ACHN (cell line): ENCODE results near the gene HIP1.
"Not testable (repeated sequence)": the region's sequence is repeated elsewhere in the genome, so short reads cannot be mapped to it uniquely, and the experiment has no call there.

Source experiments
- DNase-seq: peaks from one replicate; pipeline ENCODE4 v3.0.0-alpha.2; 2015
- in situ Hi-C: cut with HindIII; loops from 2 replicates; pipeline ENCODE4 v1.10.0; 2017; ENCODE audit warnings: low sequenced_read_pairs, low pct_ligation_motif_present, low pct_unique_long_range_greater_than_20kb

HIP1 gene

DNA sequence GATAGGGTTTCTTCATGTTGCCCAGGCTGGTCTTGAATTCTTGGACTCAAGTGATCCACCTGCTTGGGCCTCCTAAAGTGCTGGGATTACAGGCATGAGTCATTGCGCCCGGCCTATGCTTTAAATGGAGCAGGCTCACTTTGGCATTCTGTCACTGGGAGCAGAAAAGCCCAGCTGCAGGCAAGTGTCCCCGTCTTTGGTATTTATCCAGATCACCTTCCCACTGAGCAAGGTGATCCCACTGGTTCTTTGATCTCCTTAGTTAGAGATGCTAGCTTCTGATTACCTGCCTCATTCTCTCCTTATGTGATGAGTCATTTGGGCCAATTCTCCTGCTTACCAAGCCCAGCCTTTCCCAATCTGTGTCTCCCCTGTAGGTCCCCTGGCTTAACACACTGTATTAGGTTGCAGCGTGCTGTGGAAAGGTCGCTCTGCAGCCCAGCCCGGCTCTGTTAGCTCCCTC, 207.4 kb downstream of the HIP1 start:
- DNase-seq, result no peak
- in situ Hi-C loops, result no loop called here

DNA sequence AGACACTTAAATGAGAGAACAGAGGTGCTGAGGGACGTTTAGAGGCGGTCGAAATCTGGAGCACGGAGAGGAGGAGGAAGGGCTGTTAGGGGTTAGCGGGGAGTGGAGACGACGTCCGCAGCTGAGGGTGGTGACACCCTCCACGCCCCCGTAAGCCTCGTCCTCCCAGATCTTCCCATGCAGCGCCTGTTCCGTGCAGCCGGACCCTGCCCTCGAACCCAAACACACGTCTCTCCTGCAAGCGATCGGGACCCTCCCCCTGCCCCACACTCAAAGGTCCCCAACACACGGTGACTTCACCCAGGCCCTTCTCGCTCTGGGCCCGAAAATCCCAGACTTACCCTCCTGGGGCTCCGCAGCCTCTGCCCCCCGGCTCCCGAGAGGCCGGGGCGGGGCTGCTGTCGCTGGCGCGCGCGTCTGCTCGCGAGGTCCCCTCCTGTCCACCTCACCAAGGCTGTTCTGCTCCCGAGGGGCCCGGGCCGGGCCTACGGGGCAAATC, 211.5 kb downstream of the HIP1 start:
- DNase-seq, in situ Hi-C loops: not testable (repeated sequence)

DNA sequence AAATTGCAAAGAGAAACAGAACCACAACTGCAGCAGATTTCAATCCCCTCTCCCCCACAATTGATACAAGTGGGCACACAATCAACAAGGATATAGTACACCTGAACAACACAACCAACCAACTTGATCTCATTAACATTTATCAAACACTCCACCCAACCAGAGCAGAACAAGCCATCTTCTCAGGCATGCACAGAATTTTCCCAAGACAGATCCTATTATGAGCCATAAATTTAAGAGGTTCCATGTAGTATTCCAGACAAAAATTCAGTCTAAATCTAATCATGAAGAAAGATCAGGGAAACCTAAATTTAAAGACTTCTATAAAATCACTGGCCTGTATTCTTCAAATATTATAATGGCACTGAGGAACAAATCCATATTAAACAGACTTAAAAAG, 217.0 kb downstream of the HIP1 start:
- in situ Hi-C loops, DNase-seq: not testable (repeated sequence)

DNA sequence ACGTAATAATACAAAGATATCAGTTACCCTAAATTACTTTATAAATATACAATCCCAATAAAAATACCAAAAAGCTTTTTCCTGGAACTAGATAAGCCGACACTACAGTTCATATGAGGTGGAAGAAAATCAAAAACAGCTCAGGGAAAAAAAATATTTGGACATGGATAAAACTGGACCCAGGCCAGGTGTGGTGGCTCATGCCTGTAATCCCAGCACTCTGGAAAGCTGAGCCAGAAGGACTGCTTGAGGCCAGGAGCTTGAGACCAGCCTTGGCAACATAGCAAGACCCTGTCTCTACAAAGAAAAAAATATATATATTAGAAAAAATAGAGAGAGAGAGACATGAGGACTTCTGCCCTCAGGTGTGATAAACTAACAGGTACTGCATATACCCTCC, 219.9 kb downstream of the HIP1 start:
- DNase-seq, in situ Hi-C loops: not testable (repeated sequence)

DNA sequence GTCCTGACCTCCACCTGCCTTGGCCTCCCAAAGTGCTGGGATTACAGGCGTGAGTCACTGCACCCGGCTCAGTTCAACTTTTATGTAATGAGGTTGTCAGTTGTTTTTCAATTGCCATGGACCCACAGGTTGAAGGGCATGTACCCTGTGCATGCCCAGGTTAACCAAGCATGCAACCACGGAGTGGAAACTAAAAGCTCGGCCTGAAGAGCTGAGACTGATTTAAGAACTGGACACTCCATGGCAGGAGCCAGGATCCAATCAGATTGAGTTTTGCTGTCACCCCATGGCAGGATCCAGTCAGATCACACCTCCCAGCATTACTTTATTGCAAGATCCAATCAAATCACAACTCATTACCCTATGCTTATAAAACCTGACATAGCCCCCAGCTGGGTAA, 229.7 kb downstream of the HIP1 start:
- in situ Hi-C loops, DNase-seq: not testable (repeated sequence)

DNA sequence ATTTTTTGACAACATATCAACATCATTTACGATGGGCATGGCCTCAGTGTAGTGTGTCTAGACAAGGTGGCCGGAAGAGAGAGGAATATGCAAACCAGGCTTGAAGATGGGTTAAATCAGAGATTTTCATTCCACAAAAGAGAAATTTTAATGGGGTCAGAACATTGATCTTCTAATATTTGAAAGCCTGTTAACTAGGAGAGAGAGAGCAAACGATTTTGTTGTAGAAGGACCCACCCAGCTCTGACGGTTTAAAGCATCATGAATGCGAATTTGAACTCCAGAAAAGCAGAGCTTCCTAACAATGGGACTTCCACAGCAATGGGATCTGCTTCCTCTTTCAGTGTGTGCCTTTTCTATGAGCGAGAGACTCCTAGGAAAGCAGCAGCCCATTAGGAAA, 246.7 kb downstream of the HIP1 start, which contains the start of gene SPDYE5:
SPDYE5 (plus strand) TSS at position 301 of the 400 bp plus-strand sequence. CDS start 1,728 bp downstream, outside the sequence.
- DNase-seq, in situ Hi-C loops: not testable (repeated sequence)

DNA sequence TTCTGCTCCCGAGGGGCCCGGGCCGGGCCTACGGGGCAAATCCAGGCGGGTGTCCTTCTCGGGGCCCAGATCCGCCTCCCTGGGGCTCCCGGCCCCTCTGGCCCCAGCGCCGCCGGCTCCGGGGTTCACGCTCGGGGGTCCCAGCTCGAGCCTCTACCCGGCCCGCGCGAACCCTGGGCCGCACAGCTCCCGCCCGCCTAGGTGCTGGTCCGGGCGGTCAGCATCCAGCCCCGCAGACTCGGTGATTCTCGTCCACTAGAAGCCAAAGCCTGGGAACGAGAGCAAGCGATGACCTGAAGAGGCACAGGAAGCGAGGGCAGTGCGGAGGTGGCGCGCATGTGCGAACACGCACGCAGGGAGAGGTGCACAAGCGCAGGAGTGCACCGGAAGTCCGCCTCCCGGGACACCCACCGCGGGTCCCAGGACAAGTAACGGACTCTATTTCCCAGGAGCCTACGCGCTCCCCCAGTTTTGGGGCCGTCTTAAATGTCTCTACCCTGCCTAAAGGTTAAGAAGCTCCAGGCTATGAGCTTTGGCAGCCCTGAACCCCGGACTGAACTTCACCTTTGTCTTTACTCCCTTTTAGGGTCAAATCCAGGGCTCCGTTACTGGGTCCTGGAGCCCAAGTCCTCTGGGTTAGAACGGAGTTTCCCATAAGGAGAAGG, 252.6 kb downstream of the HIP1 start, which contains the start of gene POM121C:
POM121C (minus strand) TSS at position 321 of the 665 bp plus-strand sequence. CDS start 44,803 bp downstream, outside the sequence.
- peak; percentile 97 for DNase-seq
- in situ Hi-C loops, result not testable (repeated sequence)

DNA sequence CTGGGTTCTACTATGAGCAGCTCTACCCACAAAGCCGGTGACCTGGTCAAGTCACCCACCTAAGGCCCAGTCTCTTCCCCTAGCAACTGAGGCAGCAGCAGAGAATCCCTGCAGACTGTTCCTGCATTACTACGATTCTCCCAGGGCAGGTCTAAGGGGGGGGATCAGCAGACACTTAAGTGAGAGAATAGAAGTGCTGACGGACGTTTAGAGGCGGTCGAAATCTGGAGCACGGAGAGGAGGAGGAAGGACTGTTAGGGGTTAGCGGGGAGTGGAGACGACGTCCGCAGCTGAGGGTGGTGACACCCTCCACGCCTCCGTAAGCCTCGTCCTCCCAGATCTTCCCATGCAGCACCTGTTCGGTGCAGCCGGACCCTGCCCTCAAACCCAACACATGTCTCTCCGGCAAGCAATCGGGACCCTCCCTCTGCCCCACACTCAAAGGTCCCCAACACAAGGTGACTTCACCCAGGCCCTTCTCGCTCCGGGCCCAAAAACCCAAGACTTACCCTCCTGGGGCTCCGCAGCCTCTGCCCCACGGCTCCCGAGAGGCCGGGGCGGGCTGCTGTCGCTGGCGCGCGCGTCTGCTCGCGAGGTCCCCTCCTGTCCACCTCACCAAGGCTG, 253.3 kb downstream of the HIP1 start:
- DNase-seq, in situ Hi-C loops: not testable (repeated sequence)
